Measurements from ENCODE around the gene ARMC5.

ARMC5 gene

GRCh38 chr16:31484491-31485171, 25.3 kb downstream of the ARMC5 start:
- DNase-seq (ENCODE audit: low spot score) = no peak
- no peak for TF ChIP-seq CTCF (IDR thresholded peaks at IDR 0.05; ENCODE audit: extremely low read depth, missing control alignments)

- no peak for TF ChIP-seq CTCF (IDR thresholded peaks at IDR 0.05; ENCODE audit: extremely low read depth, missing control alignments)
These were observed 26.3 kb downstream of the ARMC5 start for GRCh38 chr16:31485571-31485970.

GRCh38 chr16:31486045-31486444, 26.7 kb downstream of the ARMC5 start:
- no peak for DNase-seq (ENCODE audit: low spot score)
- no peak for TF ChIP-seq CTCF (IDR thresholded peaks at IDR 0.05; ENCODE audit: extremely low read depth, missing control alignments)

More at GRCh38 chr16:31485571-31485970, 26.3 kb downstream of the ARMC5 start:
- no peak for DNase-seq (ENCODE audit: low spot score)

GRCh38 chr16:31487071-31487719, 27.9 kb downstream of the ARMC5 start:
- no peak for DNase-seq (ENCODE audit: low spot score)
- no peak for TF ChIP-seq CTCF (IDR thresholded peaks at IDR 0.05; ENCODE audit: extremely low read depth, missing control alignments)

GRCh38 chr16:31487720-31488467, 28.6 kb downstream of the ARMC5 start:
- TF ChIP-seq CTCF (IDR thresholded peaks at IDR 0.05; ENCODE audit: extremely low read depth, missing control alignments) = no peak
- DNase-seq (ENCODE audit: low spot score) = peak; percentile 86

GRCh38 chr16:31488468-31489297, 29.4 kb downstream of the ARMC5 start:
- no peak for TF ChIP-seq CTCF (IDR thresholded peaks at IDR 0.05; ENCODE audit: extremely low read depth, missing control alignments)
- DNase-seq (ENCODE audit: low spot score) = no peak
